Measurements from ENCODE around the gene CAMK1D. TPM values are rescaled to one million over a fixed set of nuclear protein-coding genes. Genes with fewer than 3 reads are reported as not detected.

CAMK1D gene
- total RNA-seq, 1 experiment from 2014 or later: 6.3 TPM

- H3K27ac ChIP-seq (ENCODE audit: insufficient read length, low read depth, low read length): no peak overlapping the region
- no peaks in the 10 kb centered on the region for H3K36me3 Mint-ChIP-seq (ENCODE audit: insufficient read depth in 1 of 3, low read depth in 3 of 3)
- no peak overlapping the region for H3K4me2 ChIP-seq (ENCODE audit: insufficient read depth, insufficient read length, low read length)
Observed at GRCh38 chr10:12400266-12400931, 51.1 kb downstream of the CAMK1D start.

More at GRCh38 chr10:12400266-12400931, 51.1 kb downstream of the CAMK1D start:
- no peak overlapping the region for H3K27ac Mint-ChIP-seq
- TF ChIP-seq CTCF (conservative IDR thresholded peaks at IDR 0.05): no peak
- Histone ChIP-seq H3K9me3 (ENCODE audit: control insufficient read depth, low read depth, low read length) (no peaks in the 10 kb centered on the region), H3T11ph (ENCODE audit: low read length) (no peak overlapping the region), H4K8ac (replicated peaks; ENCODE audit: insufficient read length, low read depth, low read length) (no peak overlapping the region), H2AK5ac (ENCODE audit: insufficient read length, low read length) (no peak overlapping the region), H3K56ac (ENCODE audit: insufficient read length, low read depth, low read length) (no peak overlapping the region), H2BK12ac (ENCODE audit: insufficient read length, low read depth, low read length) (no peak overlapping the region), H2BK120ac (ENCODE audit: low read depth, low read length, poor library complexity, severe bottlenecking) (no peak overlapping the region), H3K23me2 (ENCODE audit: insufficient read length, low read depth, low read length, poor library complexity, severe bottlenecking) (no peaks in the 10 kb centered on the region), H3K23ac (ENCODE audit: insufficient read length, low read depth, low read length) (no peak overlapping the region), H4K20me1 (ENCODE audit: control insufficient read depth, insufficient read depth, insufficient read length) (no peaks in the 10 kb centered on the region), H3K79me1 (ENCODE audit: insufficient read depth, low read depth, low read length, poor library complexity, severe bottlenecking) (no peaks in the 10 kb centered on the region), H2BK15ac (ENCODE audit: low read depth, low read length) (no peak overlapping the region), H2BK20ac (ENCODE audit: low read depth, low read length, poor library complexity, severe bottlenecking) (no peak overlapping the region), H2BK5ac (ENCODE audit: insufficient read length, low read length) (no peak overlapping the region), H4K5ac (ENCODE audit: insufficient read length, low read depth, low read length) (no peak overlapping the region), H3K18ac (ENCODE audit: insufficient read length, low read depth, low read length) (no peak overlapping the region), H3K14ac (ENCODE audit: insufficient read depth, low read length) (no peak overlapping the region), H3K79me2 (ENCODE audit: insufficient read depth, low read length) (0 out of 2 replicates have a peak, but pooled peaks cover 1% of the 10 kb centered on the region), H2AFZ (ENCODE audit: low read length) (no peak overlapping the region), H3K4me1 (ENCODE audit: insufficient read depth, low read length) (0 out of 2 replicates have a peak, but pooled peaks cover 4% of the 10 kb centered on the region), H4K91ac (ENCODE audit: insufficient read length, low read depth, low read length) (no peak overlapping the region), H3K4ac (ENCODE audit: low read depth, low read length) (no peak overlapping the region), H3K9ac (ENCODE audit: extremely low read depth, insufficient read length, low read length) (no peak overlapping the region), H3K27me3 (ENCODE audit: insufficient read depth, low read length) (no peaks in the 10 kb centered on the region)
- H3K4me3 Mint-ChIP-seq: no peak overlapping the region
- no CpG with 5 or more reads among the region's 11 CpGs for WGBS (ENCODE audit: extremely low coverage, insufficient read length, low lambda C conversion rate)
- H3K9me3 Mint-ChIP-seq: no peaks in the 10 kb centered on the region
- H3K4me1 Mint-ChIP-seq: peaks cover 16% of the 10 kb centered on the region in 2 experiments
- H3K27me3 Mint-ChIP-seq (ENCODE audit: low read depth): no peaks in the 10 kb centered on the region
- no peak for DNase-seq

Data from H9 (cell line).